WERI-Rb-1 (cell line): Measurements from ENCODE around the gene HBS1L.

Source experiments
- DNase-seq: peaks from one replicate; pipeline ENCODE4 v3.0.0-alpha.2; 2020
- H3K27ac ChIP-seq: fragments of 250-450 bp; sonication (Bioruptor Pico); 2 replicates; pipeline ENCODE4 v1.5.1; 2020; ENCODE audit warnings: mild to moderate bottlenecking, moderate library complexity
- H3K27me3 ChIP-seq: fragments of 250-450 bp; sonication (Bioruptor Pico); 2 replicates; pipeline ENCODE4 v1.5.1; 2021; ENCODE audit warnings: mild to moderate bottlenecking, low read depth, moderate library complexity; ENCODE audit not compliant: insufficient read depth, severe bottlenecking
- H3K36me3 ChIP-seq: fragments of 250-450 bp; sonication (Bioruptor Pico); 2 replicates; pipeline ENCODE4 v1.5.1; 2020; ENCODE audit warnings: mild to moderate bottlenecking, moderate library complexity
- H3K4me3 ChIP-seq: 2 replicates; pipeline ENCODE4 v1.5.1; 2011; ENCODE audit warnings: low read depth, mild to moderate bottlenecking, control low read depth, low read length
- H3K9me3 ChIP-seq: fragments of 250-450 bp; sonication (Bioruptor Pico); 2 replicates; pipeline ENCODE4 v1.5.1; 2021; ENCODE audit warnings: mild to moderate bottlenecking, moderate library complexity; ENCODE audit not compliant: severe bottlenecking
- CTCF ChIP-seq: IDR thresholded peaks from 2 replicates; pipeline ENCODE4 v1.5.1; 2011; ENCODE audit warnings: low read depth, mild to moderate bottlenecking, control low read depth, inconsistent platforms, low read length

Gene HBS1L

GRCh38 chr6:135025175-135025574 is 29.4 kb downstream of the HBS1L start:
- H3K36me3 ChIP-seq = peaks cover 4% of the 10 kb centered on the region
- H3K4me3 ChIP-seq = no peak overlapping the region
- no peaks in the 10 kb centered on the region for H3K9me3 ChIP-seq
- H3K27ac ChIP-seq = no peak overlapping the region
- no peak for TF ChIP-seq CTCF
- no peaks in the 10 kb centered on the region for H3K27me3 ChIP-seq
- no peak for DNase-seq

- H3K27ac ChIP-seq = no peak overlapping the region
- no peak for TF ChIP-seq CTCF
Measured at GRCh38 chr6:135022050-135022697, 32.4 kb downstream of the HBS1L start.

DNA sequence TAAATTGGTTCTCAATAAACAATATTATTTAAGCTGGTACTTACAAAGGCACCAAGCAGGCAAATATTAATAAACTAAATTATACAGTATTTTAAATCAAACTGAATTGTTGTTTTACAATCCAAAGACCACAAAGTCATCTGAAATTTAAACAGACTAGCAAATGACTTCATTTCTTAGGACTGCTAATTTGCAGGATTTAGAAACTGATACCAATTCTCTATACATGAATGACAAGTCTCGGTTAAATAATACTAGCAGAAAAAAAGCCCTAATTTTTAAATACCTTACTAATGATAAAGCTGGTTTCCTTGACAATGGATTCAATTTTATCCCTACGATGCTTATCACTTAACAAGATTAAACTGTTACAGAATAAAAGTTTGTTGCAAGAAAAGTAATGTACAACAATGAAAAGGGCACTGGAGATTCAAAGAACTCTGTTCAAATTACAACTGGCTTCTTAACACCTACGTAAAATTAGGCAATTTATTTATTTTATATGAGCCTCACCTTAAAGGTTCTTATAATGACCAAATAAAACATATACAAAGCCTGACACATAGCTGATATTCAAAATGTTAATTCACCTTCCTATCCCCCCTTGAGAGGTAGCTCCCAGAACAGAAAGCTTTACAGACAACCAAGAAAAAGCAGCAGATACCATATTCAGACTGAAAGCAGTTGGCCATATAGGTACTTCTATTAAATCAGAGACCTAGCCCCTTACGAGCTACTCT is 33.1 kb downstream of the HBS1L start:
- Histone ChIP-seq H3K9me3 (no peaks in the 10 kb centered on the region), H3K27me3 (no peaks in the 10 kb centered on the region), H3K36me3 (no peaks in the 10 kb centered on the region), H3K4me3 (no peak overlapping the region), H3K27ac (no peak overlapping the region)
- no peak for TF ChIP-seq CTCF
- no peak for DNase-seq

More at GRCh38 chr6:135022050-135022697, 32.4 kb downstream of the HBS1L start:
- no peak for DNase-seq
- H3K27me3 ChIP-seq = no peaks in the 10 kb centered on the region
- H3K36me3 ChIP-seq = no peaks in the 10 kb centered on the region
- H3K9me3 ChIP-seq = no peaks in the 10 kb centered on the region
- no peak overlapping the region for H3K4me3 ChIP-seq

DNA sequence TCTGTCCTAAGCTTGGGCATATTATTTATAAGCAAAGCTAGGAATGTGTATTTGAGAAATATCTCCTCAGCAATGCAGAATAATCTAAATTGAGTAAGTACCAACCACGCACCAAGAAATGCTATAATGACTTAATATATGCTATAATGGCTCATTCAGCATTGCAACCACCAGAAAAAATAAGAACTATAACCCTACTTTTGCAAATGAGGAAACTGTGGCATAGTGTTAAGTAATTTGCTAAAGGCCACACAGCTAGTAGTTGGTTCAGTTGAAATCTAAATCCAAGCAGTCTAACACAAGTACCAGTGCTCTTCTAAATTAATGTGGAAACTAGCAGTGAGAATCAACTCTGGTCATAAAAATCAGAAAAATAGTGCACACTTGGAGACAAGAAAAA is 35.7 kb downstream of the HBS1L start:
- TF ChIP-seq CTCF = no peak
- DNase-seq = no peak
- Histone ChIP-seq H3K27ac (no peak overlapping the region), H3K4me3 (no peak overlapping the region), H3K27me3 (no peaks in the 10 kb centered on the region), H3K9me3 (no peaks in the 10 kb centered on the region), H3K36me3 (no peaks in the 10 kb centered on the region)

- DNase-seq = no peak
- Histone ChIP-seq H3K4me3 (no peak overlapping the region), H3K27ac (no peak overlapping the region), H3K36me3 (no peaks in the 10 kb centered on the region; the same call in 1 of the 2 replicates), H3K27me3 (no peaks in the 10 kb centered on the region), H3K9me3 (no peaks in the 10 kb centered on the region)
- no peak for TF ChIP-seq CTCF
Measured at GRCh38 chr6:135018052-135018451, 36.6 kb downstream of the HBS1L start.
